RCC 7860 (cell line): ENCODE measurements around the gene STK32B.
"Not testable (repeated sequence)": the region's sequence is repeated elsewhere in the genome, so short reads cannot be mapped to it uniquely, and the experiment has no call there.

Source experiments
- DNase-seq: peaks from one replicate; pipeline ENCODE4 v3.0.0-alpha.2; 2015; ENCODE audit warnings: low spot score
- FAIRE-seq: peaks from 2 replicates; lab custom pipeline; 2012; peaks lifted over from hg19 to GRCh38; lab: Jason Lieb, UNC

The STK32B gene

DNA sequence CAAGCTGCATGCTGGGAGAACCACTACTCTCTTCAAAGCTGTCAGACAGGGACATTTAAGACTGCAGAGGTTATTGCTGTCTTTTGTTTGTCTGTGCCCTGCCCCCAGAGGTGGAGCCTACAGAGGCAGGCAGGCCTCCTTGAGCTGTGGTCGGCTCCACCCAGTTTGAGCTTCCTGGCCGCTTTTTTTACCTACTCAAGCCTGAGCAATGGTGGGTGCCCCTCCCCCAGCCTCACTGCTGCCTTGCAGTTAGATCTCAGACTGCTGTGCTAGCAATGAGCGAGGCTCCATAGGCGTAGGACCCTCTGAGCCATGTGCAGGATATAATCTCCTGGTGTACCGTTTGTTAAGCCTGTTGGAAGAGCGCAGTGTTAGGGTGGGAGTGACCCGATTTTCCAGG lies 195.8 kb downstream of the STK32B start:
- not testable (repeated sequence) for DNase-seq, FAIRE-seq

DNA sequence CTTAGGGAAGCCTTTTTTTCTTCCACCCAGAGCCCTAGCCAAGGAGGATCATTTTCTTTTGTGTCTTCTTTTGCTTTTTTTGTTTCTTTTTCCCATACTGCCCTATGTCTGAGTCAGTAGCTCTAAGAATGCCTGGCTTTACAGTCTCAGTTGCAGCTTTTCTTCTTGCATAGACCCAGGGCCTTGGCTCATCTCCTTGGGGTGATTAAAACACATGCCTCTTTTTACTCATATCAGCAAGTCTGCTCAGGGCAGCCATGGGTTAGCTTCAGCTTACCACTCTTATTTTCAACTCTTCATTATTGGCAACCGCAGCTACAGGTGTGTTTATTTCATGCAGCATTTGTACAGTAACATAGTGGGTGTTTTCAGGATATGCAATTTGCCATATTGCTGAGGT lies 196.5 kb downstream of the STK32B start:
- FAIRE-seq (no peak), DNase-seq (no peak)

DNA sequence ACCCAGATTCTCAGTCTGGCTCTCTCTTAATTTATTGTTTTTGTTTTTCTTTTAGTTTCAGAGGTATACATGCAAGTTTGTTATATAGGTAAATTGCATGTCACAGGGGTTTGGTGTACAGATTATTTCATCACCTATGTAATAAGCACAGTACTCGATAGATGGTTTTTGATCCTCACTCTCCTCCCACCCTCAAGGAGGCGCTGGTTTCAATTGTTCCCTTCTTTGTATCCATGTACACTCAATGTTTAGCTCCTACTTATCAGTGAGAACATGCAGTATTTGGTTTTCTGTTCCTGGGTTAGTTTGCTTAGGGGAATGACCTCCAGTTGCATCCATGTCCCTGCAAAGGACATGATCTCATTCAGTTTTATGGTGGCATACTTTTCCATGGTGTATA lies 198.4 kb downstream of the STK32B start:
- FAIRE-seq (no peak), DNase-seq (no peak)

DNA sequence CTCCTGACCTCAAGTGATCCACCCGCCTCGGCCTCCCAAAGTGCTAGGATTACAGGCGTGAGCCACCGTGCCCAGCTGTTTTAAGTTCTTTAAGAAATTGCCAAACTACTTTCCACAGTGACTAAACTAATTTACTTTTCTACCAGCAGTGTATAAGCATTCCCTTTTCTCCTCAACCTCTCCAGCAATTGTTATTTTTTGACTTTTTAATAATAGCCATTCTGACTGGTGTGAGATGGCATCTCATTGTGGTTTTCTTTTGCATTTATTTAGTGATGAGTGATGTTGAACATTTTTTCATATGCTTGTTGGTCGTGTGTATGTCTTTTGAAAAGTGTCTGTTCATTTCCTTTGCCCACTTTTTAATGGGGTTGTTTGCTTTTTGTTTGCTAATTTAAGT lies 199.3 kb downstream of the STK32B start:
- FAIRE-seq, DNase-seq: not testable (repeated sequence)

DNA sequence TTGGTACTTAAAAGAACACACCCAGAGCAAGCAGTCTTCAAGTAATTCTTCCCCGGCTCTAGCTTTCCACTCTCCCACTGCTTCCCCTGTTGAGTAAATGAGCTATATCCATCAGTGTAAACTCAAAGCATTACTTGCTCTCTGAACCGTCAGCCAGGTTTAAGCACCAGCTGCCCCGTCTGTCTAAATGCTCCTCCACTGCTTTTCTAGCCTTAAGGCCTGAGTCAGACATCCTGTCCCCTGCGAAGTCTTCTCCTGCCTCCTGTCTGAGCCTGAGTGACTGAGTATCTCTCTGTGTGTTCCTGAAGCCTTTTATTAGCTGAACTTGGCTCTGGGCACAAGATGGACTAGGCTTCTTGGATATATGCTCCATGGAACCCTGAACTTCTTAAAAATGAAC lies 205.1 kb downstream of the STK32B start:
- FAIRE-seq (no peak), DNase-seq (no peak)

DNA sequence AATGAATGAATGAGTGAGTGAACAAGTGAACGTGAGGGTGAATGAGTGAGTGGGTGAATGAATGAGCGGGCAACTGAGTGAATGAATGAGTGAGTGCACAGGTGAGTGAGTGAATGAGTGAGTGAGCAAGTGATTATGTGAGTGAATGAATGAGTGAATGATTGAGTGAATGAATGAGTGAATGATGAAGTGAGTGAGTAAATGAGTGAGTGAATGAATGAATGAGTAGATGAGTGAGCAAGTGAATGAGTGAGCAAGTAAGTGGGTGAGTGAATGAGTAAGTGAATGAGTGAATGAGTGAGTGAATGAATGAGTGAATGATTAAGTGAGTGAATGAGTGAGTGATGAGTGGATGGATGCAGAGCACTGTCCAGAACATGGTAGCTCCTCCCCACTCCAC lies 205.8 kb downstream of the STK32B start:
- no peak for FAIRE-seq
- DNase-seq: no peak

DNA sequence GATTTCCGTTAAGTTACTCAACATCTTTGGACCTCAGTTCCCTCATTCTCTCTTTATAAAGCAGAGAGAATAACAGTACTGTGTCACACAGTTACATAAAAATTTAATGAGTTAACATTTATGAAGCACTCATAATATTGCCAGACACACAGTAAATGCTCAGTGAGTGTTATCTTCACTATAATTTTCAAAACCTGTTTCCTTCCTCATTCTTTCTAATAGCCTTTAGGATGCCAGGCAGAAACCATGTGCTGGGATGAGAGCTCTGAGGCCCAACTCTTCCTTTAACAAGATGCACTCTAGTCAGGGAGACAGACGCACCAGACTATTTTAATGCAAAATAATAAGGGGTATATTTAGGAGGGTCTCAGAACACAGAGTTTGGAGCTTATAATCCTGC lies 208.2 kb downstream of the STK32B start:
- no peak for DNase-seq
- no peak for FAIRE-seq

DNA sequence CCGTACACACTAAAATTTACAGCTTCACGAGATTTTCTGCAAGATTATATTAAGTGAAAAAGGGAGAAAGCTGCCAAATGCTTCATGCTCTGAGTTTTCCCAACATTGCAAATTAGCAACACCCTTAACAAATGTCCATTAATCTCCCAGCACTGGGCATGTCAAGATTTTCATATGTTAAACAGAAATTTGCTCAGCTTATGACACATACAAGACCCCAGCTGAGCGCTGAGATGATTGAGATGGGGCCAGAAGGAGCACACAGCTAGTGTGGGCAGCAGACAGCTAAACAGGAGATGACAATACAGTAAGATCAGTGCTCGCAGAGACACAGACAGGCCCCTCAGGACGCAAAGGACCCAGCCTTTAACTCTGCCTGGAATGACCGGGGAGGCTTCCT lies 208.8 kb downstream of the STK32B start:
- DNase-seq (no peak), FAIRE-seq (no peak)

DNA sequence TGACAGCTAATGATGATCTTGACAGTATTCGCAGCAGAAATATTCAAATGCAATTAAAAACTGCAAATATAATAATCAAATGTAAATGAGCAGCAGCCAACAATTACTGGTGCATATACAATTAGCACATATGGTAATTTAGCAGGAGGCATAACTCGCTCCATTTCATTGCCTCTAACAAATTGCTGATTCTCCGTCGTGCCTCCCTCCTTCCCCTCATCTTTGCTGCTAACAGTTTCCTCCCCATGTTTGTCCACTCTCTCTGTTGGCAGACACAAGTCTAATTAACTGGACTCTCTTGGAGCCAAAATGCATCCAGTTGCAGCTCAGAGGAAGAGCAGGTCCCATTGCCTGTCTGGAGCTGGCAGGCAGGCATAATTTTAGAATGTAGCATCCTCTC lies 210.6 kb downstream of the STK32B start:
- FAIRE-seq: no peak

DNA sequence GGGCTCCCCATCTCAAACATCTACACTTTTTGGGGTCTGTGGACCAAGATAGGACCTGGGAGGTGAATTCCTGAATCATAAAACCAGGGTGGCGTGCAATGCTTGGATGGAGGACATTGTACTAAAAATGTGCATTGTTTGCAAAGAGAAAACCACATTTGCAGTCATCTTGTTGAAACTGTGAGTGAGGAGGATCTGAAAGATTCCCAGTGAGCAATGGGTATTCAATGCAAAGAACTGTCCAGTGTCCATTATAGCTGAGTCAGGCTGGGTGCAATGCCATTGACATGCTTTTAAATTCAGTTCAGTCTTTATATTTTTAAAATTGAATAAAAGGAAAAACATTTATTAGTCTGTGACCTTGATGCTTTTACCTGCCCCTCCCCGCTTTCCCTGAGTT lies 215.7 kb downstream of the STK32B start:
- FAIRE-seq: no peak
- no peak for DNase-seq

More for the DNA sequence above, 210.6 kb downstream of the STK32B start:
- DNase-seq: no peak

DNA sequence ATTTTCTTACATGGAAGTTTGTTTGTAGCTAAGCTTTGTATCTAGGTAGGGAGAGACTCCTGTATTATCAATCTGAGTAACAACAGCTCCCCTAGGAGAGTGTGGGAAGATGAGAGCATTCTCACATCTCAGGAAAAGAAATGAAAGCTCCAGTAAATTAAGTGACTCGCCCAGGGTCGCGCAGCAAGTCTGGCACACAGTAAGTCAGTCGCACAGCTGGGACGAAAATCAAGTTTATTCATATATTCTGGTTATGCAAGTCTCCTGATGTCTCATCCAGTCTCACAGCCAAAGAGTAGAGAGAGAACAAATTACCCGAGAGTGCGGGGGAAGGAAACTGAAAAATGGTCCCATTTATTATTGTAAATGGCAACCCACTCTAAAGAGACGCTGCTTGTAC lies 216.1 kb downstream of the STK32B start:
- FAIRE-seq: no peak
- no peak for DNase-seq

DNA sequence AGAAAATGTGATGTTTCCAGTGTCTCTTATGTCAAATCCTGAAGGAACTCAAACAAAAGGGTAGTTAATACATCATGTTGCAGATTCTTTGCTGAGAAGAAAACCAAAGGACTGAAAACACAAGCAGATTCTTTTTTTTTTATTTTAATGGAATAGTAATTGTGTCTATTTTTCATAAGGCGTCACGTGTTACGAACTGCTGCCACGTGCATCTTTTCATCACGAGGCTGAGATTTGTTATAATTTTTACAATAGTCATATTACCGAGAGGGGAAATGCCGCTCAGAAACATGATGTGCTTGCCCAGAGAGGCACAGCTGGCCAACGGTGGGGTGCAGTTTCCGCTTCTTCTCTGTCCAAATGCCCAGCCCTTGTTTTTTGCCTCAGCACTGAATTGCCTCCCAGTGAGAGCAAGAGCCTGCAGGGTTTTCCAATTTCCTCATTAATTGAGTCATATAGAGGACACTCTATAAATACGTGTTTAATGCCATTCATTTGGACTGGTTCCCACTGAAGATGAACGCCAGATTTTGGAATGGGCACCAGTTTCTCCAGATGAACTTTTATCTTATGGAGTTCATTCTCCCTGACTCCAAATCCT lies 225.3 kb downstream of the STK32B start:
- DNase-seq (no peak), FAIRE-seq (no peak)

DNA sequence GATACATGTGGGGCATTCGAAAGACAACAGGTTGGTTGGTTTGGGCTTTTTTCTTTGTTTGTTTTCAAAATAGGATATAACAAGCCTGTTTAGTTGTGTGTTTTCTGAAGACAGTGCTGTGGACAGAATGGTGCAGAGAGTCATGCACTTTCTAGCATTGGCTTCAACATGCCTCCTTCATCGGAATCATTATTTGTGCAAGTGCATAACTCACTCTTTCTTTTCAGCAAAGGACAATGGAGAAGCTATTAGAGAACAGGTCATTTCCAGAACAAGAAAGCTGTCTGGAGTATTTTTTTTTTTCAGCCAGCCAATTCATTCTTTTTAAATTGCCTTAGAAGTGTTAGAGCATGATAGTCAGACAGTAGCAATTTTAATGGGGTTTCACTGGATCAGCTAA lies 225.8 kb downstream of the STK32B start:
- DNase-seq (no peak), FAIRE-seq (no peak)

DNA sequence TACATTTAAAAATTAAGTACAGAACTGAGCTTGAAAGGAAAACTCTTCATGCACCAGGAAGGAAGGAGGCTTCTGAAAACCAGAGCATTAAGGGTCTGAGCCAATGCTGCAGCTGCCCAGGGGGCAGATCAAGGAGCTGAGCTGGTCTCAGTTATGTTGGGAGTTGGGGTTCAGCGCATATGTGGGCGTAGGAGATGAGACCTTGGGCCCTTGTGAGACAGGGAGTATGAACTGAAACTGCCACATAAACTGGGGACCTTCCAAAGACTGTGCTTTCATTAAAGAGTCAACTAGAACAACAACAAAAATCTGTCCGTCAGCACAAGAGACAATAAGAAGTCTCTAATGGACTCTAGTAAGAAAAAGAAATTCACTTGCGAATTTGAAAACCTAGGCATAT lies 226.9 kb downstream of the STK32B start:
- no peak for DNase-seq
- no peak for FAIRE-seq

DNA sequence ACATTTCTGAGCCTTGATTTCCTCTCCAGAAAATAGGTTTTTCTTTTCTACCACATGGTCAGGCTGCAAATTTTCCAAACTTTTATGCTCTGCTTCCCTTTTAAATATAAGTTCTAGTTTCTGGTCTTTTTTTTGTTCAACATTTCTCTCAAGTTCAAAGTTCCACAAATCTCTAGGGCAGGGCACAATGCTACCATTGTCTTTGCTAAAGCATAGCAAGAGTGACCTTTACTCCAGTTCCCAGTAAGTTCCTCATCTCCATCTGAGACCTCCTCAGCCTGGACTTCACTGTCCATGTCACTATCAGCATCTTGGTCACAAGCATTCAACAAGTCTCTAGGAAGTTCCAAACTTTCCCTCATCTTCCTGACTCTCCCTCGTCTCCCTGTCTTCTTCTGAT lies 228.8 kb downstream of the STK32B start:
- DNase-seq, FAIRE-seq: not testable (repeated sequence)

DNA sequence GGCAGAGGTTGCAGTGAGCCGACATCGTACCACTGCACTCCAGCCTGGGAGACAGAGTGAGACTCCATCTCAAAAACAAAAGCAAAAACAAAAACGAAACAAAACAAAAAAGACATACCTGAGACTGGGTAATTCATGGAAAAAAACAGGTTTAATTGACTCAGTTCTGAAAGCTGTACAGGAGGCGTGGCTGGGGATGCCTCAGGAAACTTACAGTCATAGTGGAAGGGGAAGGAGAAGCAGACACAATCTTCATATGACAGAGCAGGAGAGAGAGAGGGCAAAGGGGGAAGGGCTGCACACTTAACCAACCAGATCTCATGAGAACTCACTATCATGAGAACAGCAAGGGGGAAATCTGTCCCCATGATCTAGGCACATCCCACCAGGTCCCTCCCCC lies 229.5 kb downstream of the STK32B start:
- no peak for FAIRE-seq

DNA sequence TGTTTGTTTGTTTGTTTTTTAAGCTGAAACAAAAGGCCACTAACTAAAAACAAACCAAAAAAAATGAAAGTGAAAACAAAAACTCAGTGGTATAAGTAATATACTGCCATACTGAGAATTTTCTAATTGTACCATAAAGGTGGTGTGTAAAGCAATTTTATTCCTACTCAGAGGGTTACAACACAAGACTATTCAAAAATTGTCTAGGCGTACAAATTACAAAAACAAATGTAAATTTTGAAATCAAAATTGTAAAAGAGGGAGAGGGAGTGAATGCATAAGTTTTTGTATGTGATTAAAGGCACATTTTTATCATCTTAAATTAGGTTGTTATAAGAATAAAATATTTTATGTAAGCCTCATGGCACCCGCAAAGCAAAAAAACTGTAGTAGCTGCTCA lies 232.6 kb downstream of the STK32B start:
- no peak for FAIRE-seq
- no peak for DNase-seq

More for the DNA sequence above, 229.5 kb downstream of the STK32B start:
- no peak for DNase-seq

DNA sequence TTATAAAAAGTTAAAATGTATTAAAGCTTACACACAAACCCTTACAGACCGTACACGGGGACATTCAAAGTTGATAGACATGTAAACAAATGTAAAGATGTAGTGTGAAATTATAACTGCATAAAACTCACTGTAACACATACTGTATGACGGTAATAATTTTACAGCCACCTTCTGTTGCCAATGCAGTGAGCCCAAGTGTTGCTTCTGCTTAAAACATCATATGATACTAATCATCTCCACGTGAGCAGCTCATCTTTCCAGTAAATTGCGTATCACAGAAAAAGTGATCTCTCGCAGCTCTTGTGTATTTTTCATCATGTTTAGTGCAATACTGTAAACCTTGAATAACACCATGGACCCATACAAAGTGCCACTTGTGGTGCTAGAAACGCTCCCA lies 233.2 kb downstream of the STK32B start:
- no peak for FAIRE-seq
- no peak for DNase-seq

DNA sequence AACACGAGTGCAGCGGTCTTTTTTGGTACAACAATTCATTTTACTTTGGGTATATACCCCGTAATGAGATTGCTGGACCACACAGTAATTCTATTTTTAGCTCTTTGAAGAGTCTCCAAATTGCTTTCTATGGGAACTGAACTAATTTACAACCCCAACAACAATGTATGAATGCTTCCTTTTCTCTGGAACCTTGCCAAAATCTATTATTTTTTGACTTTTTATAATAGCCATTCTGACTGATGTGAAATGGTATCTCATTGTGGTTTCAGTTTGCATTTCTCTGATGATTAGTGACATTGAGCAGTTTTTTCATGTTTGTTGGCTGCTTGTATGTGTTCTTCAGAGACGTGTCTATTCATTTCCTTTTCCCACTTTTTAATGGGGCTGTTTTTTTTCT lies 240.8 kb downstream of the STK32B start:
- no peak for FAIRE-seq
- DNase-seq: no peak

DNA sequence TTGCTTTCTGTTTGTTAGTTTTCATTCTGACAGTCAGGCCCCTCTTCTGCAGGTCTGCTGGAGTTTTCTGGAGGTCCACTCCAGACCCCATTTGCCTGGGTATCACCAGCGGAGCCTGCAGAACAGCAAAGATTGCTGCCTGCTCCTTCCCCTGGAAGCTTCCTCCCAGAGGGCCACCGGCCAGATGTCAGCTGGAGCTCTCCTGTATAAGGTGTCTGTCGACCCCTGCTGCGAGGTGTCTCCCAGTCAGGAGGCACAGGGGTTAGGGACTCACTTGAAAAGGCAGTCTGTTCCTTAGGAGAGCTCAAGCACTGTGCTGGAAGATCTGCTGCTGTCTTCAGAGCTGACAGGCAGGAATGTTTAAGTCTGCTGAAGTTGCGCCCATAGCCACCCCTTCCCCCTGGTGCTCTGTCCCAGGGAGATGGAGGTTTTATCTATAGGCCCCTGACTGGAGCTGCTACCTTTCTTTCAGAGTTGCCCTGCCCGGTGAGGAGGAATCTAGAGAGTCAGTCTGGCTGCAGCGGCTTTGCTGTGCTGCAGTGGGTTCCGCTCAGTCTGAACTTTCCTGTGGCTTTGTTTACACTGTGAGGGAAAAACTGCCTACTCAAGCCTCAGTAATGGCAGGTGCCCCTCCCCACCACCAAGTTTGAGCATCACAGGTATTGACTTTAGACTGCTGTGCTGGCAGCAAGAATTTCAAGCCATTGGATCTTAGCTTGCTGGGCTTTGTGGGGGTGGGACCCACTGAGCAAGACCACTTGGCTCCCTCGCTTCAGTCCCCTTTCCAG lies 246.9 kb downstream of the STK32B start:
- DNase-seq, FAIRE-seq: not testable (repeated sequence)

DNA sequence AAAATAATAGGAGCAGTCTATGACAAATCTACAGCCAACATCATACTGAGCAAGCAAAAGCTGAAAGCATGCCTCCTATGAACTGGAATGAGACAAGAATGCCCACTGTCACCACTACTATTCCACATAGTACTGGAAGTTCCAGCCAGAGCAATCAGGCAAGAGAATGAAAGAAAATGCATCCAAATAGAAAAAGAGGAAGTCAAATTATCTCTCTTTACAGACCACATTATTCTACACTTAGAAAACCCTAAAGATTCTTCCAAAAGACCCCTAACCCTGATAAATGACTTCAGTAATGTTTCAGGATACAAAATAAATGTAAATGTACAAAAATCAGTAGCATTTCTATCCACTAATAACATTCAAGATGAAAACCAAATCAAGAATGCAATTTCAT lies 249.0 kb downstream of the STK32B start:
- FAIRE-seq (no peak), DNase-seq (no peak)

DNA sequence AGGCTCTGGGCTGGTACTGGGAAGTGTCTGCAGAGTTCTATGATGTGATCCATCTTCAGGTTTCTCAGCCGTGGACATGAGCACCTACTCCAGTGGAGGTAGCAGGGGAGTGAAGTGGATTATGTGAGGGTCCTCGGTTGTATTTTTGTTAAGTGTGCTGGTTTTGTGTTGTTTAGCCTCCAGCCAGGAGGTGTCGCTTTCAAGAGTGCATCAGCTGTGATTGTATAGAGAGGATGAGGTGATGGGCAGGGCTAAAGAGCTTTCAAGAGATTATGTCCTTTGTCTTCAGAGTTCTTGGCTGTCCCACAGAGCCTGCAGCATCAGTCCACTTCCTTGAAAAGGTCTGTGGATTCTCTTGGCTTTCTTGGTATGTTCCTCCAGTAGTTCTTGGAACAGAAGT lies 256.6 kb downstream of the STK32B start:
- DNase-seq: no peak
- no peak for FAIRE-seq

DNA sequence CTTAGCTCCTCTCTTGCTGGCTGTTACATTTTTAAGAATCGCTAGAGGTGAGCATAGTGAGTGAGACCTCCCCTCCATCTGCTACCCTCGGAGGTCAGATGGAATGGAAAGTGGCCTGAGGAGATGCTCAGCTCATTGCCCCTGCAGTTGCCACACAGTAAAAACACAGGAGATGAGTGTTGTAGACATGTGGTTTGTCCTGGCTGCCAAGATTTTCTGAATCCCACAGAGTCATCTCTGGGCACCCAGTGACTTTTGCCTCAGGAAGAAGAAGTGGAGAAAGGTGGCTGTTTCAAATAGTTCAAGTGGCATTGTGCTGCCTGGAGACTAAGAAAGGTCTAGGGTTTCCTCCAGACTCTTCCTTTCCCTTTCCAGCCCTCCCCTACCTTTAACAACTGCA lies 271.0 kb downstream of the STK32B start:
- FAIRE-seq (no peak), DNase-seq (no peak)
